ENCODE results near the gene XDH. TPM values are rescaled to one million over a fixed set of nuclear protein-coding genes. Genes with fewer than 3 reads are reported as not detected.
A peak's percentile ranks its signal among the peaks of the same experiment; 100 is the strongest.

Gene XDH
- total RNA-seq: 0.49 TPM

- no peaks in the 10 kb centered on the region for H3K27me3 ChIP-seq
- no peak for TF ChIP-seq POLR2A (IDR thresholded peaks at IDR 0.05)
- TF ChIP-seq, protein P1, sequence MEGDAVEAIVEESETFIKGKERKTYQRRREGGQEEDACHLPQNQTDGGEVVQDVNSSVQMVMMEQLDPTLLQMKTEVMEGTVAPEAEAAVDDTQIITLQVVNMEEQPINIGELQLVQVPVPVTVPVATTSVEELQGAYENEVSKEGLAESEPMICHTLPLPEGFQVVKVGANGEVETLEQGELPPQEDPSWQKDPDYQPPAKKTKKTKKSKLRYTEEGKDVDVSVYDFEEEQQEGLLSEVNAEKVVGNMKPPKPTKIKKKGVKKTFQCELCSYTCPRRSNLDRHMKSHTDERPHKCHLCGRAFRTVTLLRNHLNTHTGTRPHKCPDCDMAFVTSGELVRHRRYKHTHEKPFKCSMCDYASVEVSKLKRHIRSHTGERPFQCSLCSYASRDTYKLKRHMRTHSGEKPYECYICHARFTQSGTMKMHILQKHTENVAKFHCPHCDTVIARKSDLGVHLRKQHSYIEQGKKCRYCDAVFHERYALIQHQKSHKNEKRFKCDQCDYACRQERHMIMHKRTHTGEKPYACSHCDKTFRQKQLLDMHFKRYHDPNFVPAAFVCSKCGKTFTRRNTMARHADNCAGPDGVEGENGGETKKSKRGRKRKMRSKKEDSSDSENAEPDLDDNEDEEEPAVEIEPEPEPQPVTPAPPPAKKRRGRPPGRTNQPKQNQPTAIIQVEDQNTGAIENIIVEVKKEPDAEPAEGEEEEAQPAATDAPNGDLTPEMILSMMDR (IDR thresholded peaks at IDR 0.05): no peak
- no peak for TF ChIP-seq POLR2AphosphoS5 (IDR thresholded peaks at IDR 0.05; ENCODE audit: insufficient read depth in 1 of 2, low read depth in 1 of 2)
- no peak for DNase-seq (ENCODE audit: extremely low spot score in 2 of 2)
- no peak within 1 kb of the TSS for H3K4me3 ChIP-seq
- no peak within 1 kb of the TSS for H3K27ac ChIP-seq
- intact Hi-C loops (cut with DNase I): no loop called here
- no peaks in the 10 kb centered on the region for H3K36me3 ChIP-seq
- H3K4me1 ChIP-seq: no peaks in the 10 kb centered on the region
- no peaks in the 10 kb centered on the region for H3K9me3 ChIP-seq
Measured at GRCh38 chr2:31414601-31415241, at the start of gene XDH. Gene XDH, minus strand, starts transcription at chr2:31414742. Its CDS starts 76 bp downstream, at chr2:31414666.

GRCh38 chr2:31457651-31458050 is 43.1 kb upstream of the XDH start:
- no peak for DNase-seq (ENCODE audit: extremely low spot score in 2 of 2)
- peaks cover 4% of the 10 kb centered on the region for H3K9me3 ChIP-seq

DNA sequence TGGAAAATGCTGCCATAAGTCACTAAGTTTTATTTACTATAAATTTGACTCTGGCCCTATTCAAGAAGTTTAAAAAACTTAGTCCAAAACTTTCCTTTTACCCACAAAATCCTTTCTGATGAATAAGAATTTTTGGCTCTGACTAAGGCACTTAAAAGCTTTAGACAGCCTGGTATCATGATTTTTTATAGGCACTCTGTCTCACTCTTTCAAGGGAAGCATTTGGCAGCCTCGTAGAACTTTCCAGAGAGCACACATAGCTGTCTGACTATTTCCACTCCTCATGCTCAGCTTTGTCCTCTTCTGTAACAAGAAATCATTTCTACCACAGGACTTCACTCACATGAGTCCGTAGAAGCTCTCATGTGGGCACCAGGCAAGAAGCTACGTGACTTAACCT is 32.3 kb upstream of the XDH start:
- no peaks in the 10 kb centered on the region for H3K9me3 ChIP-seq
- H3K27me3 ChIP-seq: no peaks in the 10 kb centered on the region
- H3K36me3 ChIP-seq: no peaks in the 10 kb centered on the region
- peaks cover 8% of the 10 kb centered on the region for H3K4me1 ChIP-seq
- intact Hi-C loops (cut with DNase I): no loop called here
- no peak overlapping the region for H3K27ac ChIP-seq
- TF ChIP-seq POLR2A (IDR thresholded peaks at IDR 0.05) (no peak), POLR2AphosphoS5 (IDR thresholded peaks at IDR 0.05; ENCODE audit: insufficient read depth in 1 of 2, low read depth in 1 of 2) (no peak)
- TF ChIP-seq, protein P1 (IDR thresholded peaks at IDR 0.05): no peak
- no peak for DNase-seq (ENCODE audit: extremely low spot score in 2 of 2)
- H3K4me3 ChIP-seq: no peak overlapping the region

More at GRCh38 chr2:31457651-31458050, 43.1 kb upstream of the XDH start:
- H3K27ac ChIP-seq: no peak overlapping the region
- TF ChIP-seq, protein P1 (IDR thresholded peaks at IDR 0.05): no peak
- TF ChIP-seq POLR2A (IDR thresholded peaks at IDR 0.05) (no peak), POLR2AphosphoS5 (IDR thresholded peaks at IDR 0.05; ENCODE audit: insufficient read depth in 1 of 2, low read depth in 1 of 2) (no peak)
- intact Hi-C loops (cut with DNase I): no loop called here
- H3K27me3 ChIP-seq: no peaks in the 10 kb centered on the region
- H3K36me3 ChIP-seq: no peaks in the 10 kb centered on the region
- no peak overlapping the region for H3K4me3 ChIP-seq
- no peaks in the 10 kb centered on the region for H3K4me1 ChIP-seq

GRCh38 chr2:31442376-31442775 is 27.8 kb upstream of the XDH start:
- no peaks in the 10 kb centered on the region for H3K27me3 ChIP-seq
- no peak overlapping the region for H3K27ac ChIP-seq
- no peaks in the 10 kb centered on the region for H3K36me3 ChIP-seq
- no peak for DNase-seq (ENCODE audit: extremely low spot score in 2 of 2)
- H3K9me3 ChIP-seq: no peaks in the 10 kb centered on the region
- H3K4me3 ChIP-seq: no peak overlapping the region
- TF ChIP-seq, protein P1 (IDR thresholded peaks at IDR 0.05): no peak
- TF ChIP-seq POLR2AphosphoS5 (IDR thresholded peaks at IDR 0.05; ENCODE audit: insufficient read depth in 1 of 2, low read depth in 1 of 2) (no peak), POLR2A (IDR thresholded peaks at IDR 0.05) (no peak)
- intact Hi-C loops (cut with DNase I): no loop called here
- H3K4me1 ChIP-seq: peaks cover 6% of the 10 kb centered on the region

GRCh38 chr2:31440764-31441163 is 26.2 kb upstream of the XDH start:
- H3K27ac ChIP-seq: no peak overlapping the region
- no peaks in the 10 kb centered on the region for H3K9me3 ChIP-seq
- intact Hi-C loops (cut with DNase I): no loop called here
- DNase-seq (ENCODE audit: extremely low spot score in 2 of 2): no peak
- H3K27me3 ChIP-seq: no peaks in the 10 kb centered on the region
- no peaks in the 10 kb centered on the region for H3K4me1 ChIP-seq
- H3K4me3 ChIP-seq: no peak overlapping the region
- no peaks in the 10 kb centered on the region for H3K36me3 ChIP-seq
- TF ChIP-seq, protein P1 (IDR thresholded peaks at IDR 0.05): no peak
- TF ChIP-seq POLR2A (IDR thresholded peaks at IDR 0.05) (no peak), POLR2AphosphoS5 (IDR thresholded peaks at IDR 0.05; ENCODE audit: insufficient read depth in 1 of 2, low read depth in 1 of 2) (peak in 1 of 2 donors; percentile 14)
